ENCODE measurements around the gene TENM3.

TENM3 gene

DNA sequence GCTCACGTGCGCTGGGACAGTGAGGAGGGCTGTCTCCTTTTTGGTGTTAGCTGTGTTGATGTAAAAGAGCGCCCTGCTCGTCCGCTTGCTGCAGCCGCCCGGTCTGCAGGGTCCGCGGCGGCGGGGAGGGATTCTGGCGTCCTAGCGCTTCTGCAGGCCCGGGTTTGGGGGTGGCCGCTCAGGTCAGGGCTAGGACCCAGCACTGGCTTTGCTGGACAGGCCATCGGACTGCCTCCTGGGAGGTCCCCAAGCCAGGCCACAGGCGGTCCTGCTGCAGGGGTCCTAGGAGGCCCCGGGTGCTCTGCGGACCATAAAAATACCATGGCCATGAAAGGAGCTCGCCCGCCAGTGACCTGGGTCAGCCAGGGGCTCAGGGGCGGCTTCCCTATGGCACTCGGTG lies 365.3 kb downstream of the TENM3 start:
- no peaks in the 10 kb centered on the region for H3K9me3 ChIP-seq (ENCODE audit: control insufficient read depth in 2 of 2, low read length in 2 of 2)
- no peaks in the 10 kb centered on the region for H3K4me1 ChIP-seq (ENCODE audit: control insufficient read depth, insufficient read depth, low read length)
- no peak overlapping the region for H3K9ac ChIP-seq (ENCODE audit: low read length in 2 of 2)
- H3K36me3 ChIP-seq (ENCODE audit: control insufficient read depth in 2 of 2, insufficient read depth in 2 of 2, low read length in 2 of 2), result no peaks in the 10 kb centered on the region
- H3K27ac ChIP-seq (ENCODE audit: low read length), result no peak overlapping the region
- H3K4me3 ChIP-seq (ENCODE audit: low read length in 2 of 2), result no peak overlapping the region
- H3K27me3 ChIP-seq (ENCODE audit: control insufficient read depth in 1 of 2, insufficient read depth in 2 of 2, low read length in 2 of 2), result no peaks in the 10 kb centered on the region

DNA sequence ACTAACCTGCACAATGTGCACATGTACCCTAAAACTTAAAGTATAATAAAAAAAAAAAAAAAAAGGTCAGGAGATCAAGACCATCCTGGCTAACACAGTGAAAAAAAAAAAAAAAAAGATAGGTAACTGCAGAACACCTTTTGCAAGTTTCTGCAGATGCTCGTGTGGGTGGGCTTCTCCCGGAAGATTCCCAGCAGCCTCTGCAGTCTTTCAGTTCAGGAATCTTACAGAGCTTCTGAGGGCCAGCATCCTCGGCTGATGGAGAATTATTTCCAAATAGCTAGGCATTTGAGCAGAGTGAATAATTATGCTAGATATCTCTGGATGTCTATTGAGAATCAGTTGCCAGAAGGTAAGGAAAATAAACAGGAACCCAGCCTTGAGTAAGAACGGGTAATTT lies 373.3 kb downstream of the TENM3 start:
- Histone ChIP-seq H3K9me3 (ENCODE audit: control insufficient read depth in 2 of 2, low read length in 2 of 2) (no peaks in the 10 kb centered on the region), H3K4me3 (ENCODE audit: low read length in 2 of 2) (no peak overlapping the region), H3K4me1 (ENCODE audit: control insufficient read depth, insufficient read depth, low read length) (no peaks in the 10 kb centered on the region), H3K27ac (ENCODE audit: low read length) (no peak overlapping the region), H3K36me3 (ENCODE audit: control insufficient read depth in 2 of 2, insufficient read depth in 2 of 2, low read length in 2 of 2) (no peaks in the 10 kb centered on the region), H3K9ac (ENCODE audit: low read length in 2 of 2) (no peak overlapping the region), H3K27me3 (ENCODE audit: control insufficient read depth in 1 of 2, insufficient read depth in 2 of 2, low read length in 2 of 2) (no peaks in the 10 kb centered on the region)

GRCh38 chr4:182619660-182620059 lies 376.5 kb downstream of the TENM3 start:
- Histone ChIP-seq H3K9me3 (ENCODE audit: control insufficient read depth in 2 of 2, low read length in 2 of 2) (no peaks in the 10 kb centered on the region), H3K4me1 (ENCODE audit: control insufficient read depth, insufficient read depth, low read length) (no peaks in the 10 kb centered on the region), H3K27me3 (ENCODE audit: control insufficient read depth in 1 of 2, insufficient read depth in 2 of 2, low read length in 2 of 2) (no peaks in the 10 kb centered on the region), H3K27ac (ENCODE audit: low read length) (no peak overlapping the region), H3K4me3 (ENCODE audit: low read length in 2 of 2) (no peak overlapping the region), H3K36me3 (ENCODE audit: control insufficient read depth in 2 of 2, insufficient read depth in 2 of 2, low read length in 2 of 2) (no peaks in the 10 kb centered on the region), H3K9ac (ENCODE audit: low read length in 2 of 2) (no peak overlapping the region)

DNA sequence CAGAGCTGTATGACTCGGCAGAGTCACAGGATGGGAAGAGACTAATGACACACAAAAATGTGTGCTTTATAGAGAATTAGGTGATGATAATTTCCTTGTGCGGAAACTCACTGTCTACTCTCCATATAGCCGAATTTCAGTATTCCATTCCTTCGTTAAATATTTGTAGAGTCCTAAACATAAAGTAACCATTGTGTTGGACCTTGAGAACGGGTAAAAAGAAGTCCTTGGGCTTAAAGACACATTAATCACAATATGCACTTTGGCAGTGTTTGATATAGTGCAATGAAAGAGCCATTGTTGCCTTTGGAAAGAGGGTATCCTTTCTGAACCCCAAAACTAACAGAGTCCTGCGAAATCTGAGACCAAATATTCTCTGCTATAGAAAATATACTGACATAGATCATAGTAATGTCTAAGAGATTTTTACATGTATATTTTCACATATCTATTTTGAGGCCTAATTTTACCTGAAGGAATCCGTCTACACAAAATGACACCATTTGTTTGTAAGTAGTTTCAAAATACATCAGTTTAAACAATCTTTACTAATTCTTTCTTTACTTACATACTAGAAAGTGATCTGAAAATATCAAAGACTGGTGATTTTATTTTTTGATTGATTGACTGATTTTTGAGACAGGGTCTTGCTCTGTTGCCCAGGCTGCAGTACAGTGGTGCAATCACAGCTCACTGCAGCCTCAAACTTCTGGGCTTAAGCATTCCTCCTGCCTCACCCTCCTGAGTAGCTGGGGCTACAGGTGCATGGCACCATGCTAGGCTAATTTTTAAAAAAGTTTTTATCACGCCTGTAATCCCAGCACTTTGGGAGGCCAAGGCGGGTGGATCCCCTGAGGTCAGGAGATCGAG lies 377.1 kb downstream of the TENM3 start:
- Histone ChIP-seq H3K4me1 (ENCODE audit: control insufficient read depth, insufficient read depth, low read length) (no peaks in the 10 kb centered on the region), H3K4me3 (ENCODE audit: low read length in 2 of 2) (no peak overlapping the region), H3K9ac (ENCODE audit: low read length in 2 of 2) (no peak overlapping the region), H3K27ac (ENCODE audit: low read length) (no peak overlapping the region), H3K36me3 (ENCODE audit: control insufficient read depth in 2 of 2, insufficient read depth in 2 of 2, low read length in 2 of 2) (no peaks in the 10 kb centered on the region), H3K9me3 (ENCODE audit: control insufficient read depth in 2 of 2, low read length in 2 of 2) (no peaks in the 10 kb centered on the region), H3K27me3 (ENCODE audit: control insufficient read depth in 1 of 2, insufficient read depth in 2 of 2, low read length in 2 of 2) (no peaks in the 10 kb centered on the region)

DNA sequence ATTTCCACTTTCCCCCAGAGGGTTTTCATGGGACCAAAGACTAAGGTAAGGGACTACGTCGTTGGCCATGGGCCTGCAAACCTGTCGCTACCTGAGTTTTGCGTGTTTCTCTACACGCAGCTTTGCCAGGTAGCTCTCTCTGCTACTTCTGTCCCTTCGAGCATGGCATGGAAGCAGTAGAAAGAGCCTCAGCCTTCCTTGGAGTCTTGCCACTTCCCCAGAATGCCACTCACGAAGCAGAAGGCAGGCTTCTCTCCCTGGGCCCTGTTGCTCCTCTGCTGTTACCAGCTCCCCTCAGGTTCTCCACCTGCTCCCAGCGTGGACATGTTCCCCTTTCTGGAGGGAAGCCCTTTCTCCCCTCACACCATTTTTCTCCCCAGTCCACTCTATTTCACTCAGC lies 381.1 kb downstream of the TENM3 start:
- H3K27ac ChIP-seq (ENCODE audit: low read length), result no peak overlapping the region
- H3K9ac ChIP-seq (ENCODE audit: low read length in 2 of 2), result no peak overlapping the region
- no peaks in the 10 kb centered on the region for H3K36me3 ChIP-seq (ENCODE audit: control insufficient read depth in 2 of 2, insufficient read depth in 2 of 2, low read length in 2 of 2)

GRCh38 chr4:182625193-182625592 lies 382.0 kb downstream of the TENM3 start:
- Histone ChIP-seq H3K9me3 (ENCODE audit: control insufficient read depth in 2 of 2, low read length in 2 of 2) (no peaks in the 10 kb centered on the region), H3K27me3 (ENCODE audit: control insufficient read depth in 1 of 2, insufficient read depth in 2 of 2, low read length in 2 of 2) (no peaks in the 10 kb centered on the region), H3K4me1 (ENCODE audit: control insufficient read depth, insufficient read depth, low read length) (no peaks in the 10 kb centered on the region), H3K27ac (ENCODE audit: low read length) (no peak overlapping the region), H3K36me3 (ENCODE audit: control insufficient read depth in 2 of 2, insufficient read depth in 2 of 2, low read length in 2 of 2) (no peaks in the 10 kb centered on the region), H3K4me3 (ENCODE audit: low read length in 2 of 2) (no peak overlapping the region), H3K9ac (ENCODE audit: low read length in 2 of 2) (no peak overlapping the region)

More for the DNA sequence above, 381.1 kb downstream of the TENM3 start:
- Histone ChIP-seq H3K4me1 (ENCODE audit: control insufficient read depth, insufficient read depth, low read length) (no peaks in the 10 kb centered on the region), H3K4me3 (ENCODE audit: low read length in 2 of 2) (no peak overlapping the region), H3K27me3 (ENCODE audit: control insufficient read depth in 1 of 2, insufficient read depth in 2 of 2, low read length in 2 of 2) (no peaks in the 10 kb centered on the region), H3K9me3 (ENCODE audit: control insufficient read depth in 2 of 2, low read length in 2 of 2) (no peaks in the 10 kb centered on the region)

DNA sequence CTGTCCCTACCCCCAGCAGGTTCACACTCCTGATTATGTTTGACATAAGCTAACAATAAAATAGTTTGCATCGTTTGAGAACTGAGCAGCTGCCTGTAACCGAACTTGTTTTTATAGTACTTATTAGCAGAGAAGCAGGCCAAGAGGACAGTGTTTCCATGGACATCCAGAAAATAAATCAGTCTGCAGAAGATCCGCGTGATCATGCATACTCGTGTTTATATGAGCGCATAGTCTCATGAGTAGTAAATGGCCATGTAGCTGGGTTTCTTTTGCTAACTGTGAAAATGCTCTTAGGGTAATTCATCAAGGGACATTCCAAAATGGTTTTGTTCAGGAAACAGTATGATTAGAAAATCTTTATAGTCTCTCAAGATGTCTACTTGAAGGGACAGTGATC lies 384.8 kb downstream of the TENM3 start:
- Histone ChIP-seq H3K4me3 (ENCODE audit: low read length in 2 of 2) (peak overlapping the region in 1 of 2 donors; percentile 22), H3K9me3 (ENCODE audit: control insufficient read depth in 2 of 2, low read length in 2 of 2) (no peaks in the 10 kb centered on the region), H3K36me3 (ENCODE audit: control insufficient read depth in 2 of 2, insufficient read depth in 2 of 2, low read length in 2 of 2) (no peaks in the 10 kb centered on the region), H3K27me3 (ENCODE audit: control insufficient read depth in 1 of 2, insufficient read depth in 2 of 2, low read length in 2 of 2) (no peaks in the 10 kb centered on the region), H3K27ac (ENCODE audit: low read length) (no peak overlapping the region), H3K9ac (ENCODE audit: low read length in 2 of 2) (no peak overlapping the region), H3K4me1 (ENCODE audit: control insufficient read depth, insufficient read depth, low read length) (no peaks in the 10 kb centered on the region)

DNA sequence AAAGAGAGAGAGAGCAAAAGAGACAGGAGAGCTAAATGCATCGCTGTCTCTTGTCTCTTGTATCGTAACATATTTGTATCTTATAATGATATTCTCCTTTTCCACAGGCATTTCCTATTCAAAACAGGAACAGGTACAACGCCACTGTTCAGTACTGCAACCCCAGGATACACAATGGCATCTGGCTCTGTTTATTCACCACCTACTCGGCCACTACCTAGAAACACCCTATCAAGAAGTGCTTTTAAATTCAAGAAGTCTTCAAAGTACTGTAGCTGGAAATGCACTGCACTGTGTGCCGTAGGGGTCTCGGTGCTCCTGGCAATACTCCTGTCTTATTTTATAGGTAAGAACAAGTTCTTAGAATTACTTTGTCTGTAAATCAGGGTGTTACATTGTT lies 385.3 kb downstream of the TENM3 start:
- Histone ChIP-seq H3K4me1 (ENCODE audit: control insufficient read depth, insufficient read depth, low read length) (no peaks in the 10 kb centered on the region), H3K4me3 (ENCODE audit: low read length in 2 of 2) (no peak overlapping the region), H3K9ac (ENCODE audit: low read length in 2 of 2) (no peak overlapping the region), H3K9me3 (ENCODE audit: control insufficient read depth in 2 of 2, low read length in 2 of 2) (no peaks in the 10 kb centered on the region), H3K36me3 (ENCODE audit: control insufficient read depth in 2 of 2, insufficient read depth in 2 of 2, low read length in 2 of 2) (no peaks in the 10 kb centered on the region), H3K27me3 (ENCODE audit: control insufficient read depth in 1 of 2, insufficient read depth in 2 of 2, low read length in 2 of 2) (no peaks in the 10 kb centered on the region), H3K27ac (ENCODE audit: low read length) (no peak overlapping the region)

- no peak overlapping the region for H3K4me3 ChIP-seq (ENCODE audit: low read length in 2 of 2)
- no peaks in the 10 kb centered on the region for H3K4me1 ChIP-seq (ENCODE audit: control insufficient read depth, insufficient read depth, low read length)
- no peaks in the 10 kb centered on the region for H3K36me3 ChIP-seq (ENCODE audit: control insufficient read depth in 2 of 2, insufficient read depth in 2 of 2, low read length in 2 of 2)
- no peak overlapping the region for H3K27ac ChIP-seq (ENCODE audit: low read length)
- H3K9me3 ChIP-seq (ENCODE audit: control insufficient read depth in 2 of 2, low read length in 2 of 2), result no peaks in the 10 kb centered on the region
- H3K9ac ChIP-seq (ENCODE audit: low read length in 2 of 2), result no peak overlapping the region
- no peaks in the 10 kb centered on the region for H3K27me3 ChIP-seq (ENCODE audit: control insufficient read depth in 1 of 2, insufficient read depth in 2 of 2, low read length in 2 of 2)
Observed at GRCh38 chr4:182629096-182629495, 385.9 kb downstream of the TENM3 start.

GRCh38 chr4:182640491-182640890 lies 397.3 kb downstream of the TENM3 start:
- Histone ChIP-seq H3K36me3 (ENCODE audit: control insufficient read depth in 2 of 2, insufficient read depth in 2 of 2, low read length in 2 of 2) (no peaks in the 10 kb centered on the region), H3K27ac (ENCODE audit: low read length) (no peak overlapping the region), H3K4me1 (ENCODE audit: control insufficient read depth, insufficient read depth, low read length) (no peaks in the 10 kb centered on the region), H3K4me3 (ENCODE audit: low read length in 2 of 2) (no peak overlapping the region), H3K27me3 (ENCODE audit: control insufficient read depth in 1 of 2, insufficient read depth in 2 of 2, low read length in 2 of 2) (no peaks in the 10 kb centered on the region), H3K9ac (ENCODE audit: low read length in 2 of 2) (no peak overlapping the region), H3K9me3 (ENCODE audit: control insufficient read depth in 2 of 2, low read length in 2 of 2) (peaks cover 0 to 3% of the 10 kb centered on the region in 2 donors)

GRCh38 chr4:182640932-182641331 lies 397.7 kb downstream of the TENM3 start:
- Histone ChIP-seq H3K4me1 (ENCODE audit: control insufficient read depth, insufficient read depth, low read length) (no peaks in the 10 kb centered on the region), H3K27me3 (ENCODE audit: control insufficient read depth in 1 of 2, insufficient read depth in 2 of 2, low read length in 2 of 2) (no peaks in the 10 kb centered on the region), H3K9me3 (ENCODE audit: control insufficient read depth in 2 of 2, low read length in 2 of 2) (peaks cover 0 to 8% of the 10 kb centered on the region in 2 donors), H3K4me3 (ENCODE audit: low read length in 2 of 2) (no peak overlapping the region), H3K9ac (ENCODE audit: low read length in 2 of 2) (no peak overlapping the region), H3K36me3 (ENCODE audit: control insufficient read depth in 2 of 2, insufficient read depth in 2 of 2, low read length in 2 of 2) (no peaks in the 10 kb centered on the region), H3K27ac (ENCODE audit: low read length) (no peak overlapping the region)
